ENCODE results near the gene ARHGEF18.
A peak's percentile ranks its signal among the peaks of the same experiment; 100 is the strongest.
"Not testable (repeated sequence)": the region's sequence is repeated elsewhere in the genome, so short reads cannot be mapped to it uniquely, and the experiment has no call there.

Gene ARHGEF18

DNA sequence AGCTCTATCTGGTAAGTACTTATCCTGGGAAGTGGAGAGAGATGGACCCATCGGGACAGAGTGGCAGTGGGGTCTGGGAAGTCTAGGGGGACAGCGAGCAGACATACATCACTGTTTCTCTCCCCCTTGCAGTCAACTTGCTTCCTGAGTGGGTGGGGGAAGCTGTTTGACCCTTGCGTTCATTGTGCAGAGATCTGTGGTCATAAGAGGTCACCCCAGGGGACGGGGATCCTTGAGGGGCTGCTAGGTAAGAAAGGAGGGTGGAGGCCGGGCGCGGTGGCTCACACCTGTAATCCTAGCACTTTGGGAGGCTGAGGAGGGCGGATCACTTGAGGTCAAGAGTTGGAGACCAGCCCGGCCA lies 474 bp downstream of the ARHGEF18 start:
- DNase-seq (ENCODE audit: low read depth): no peak

- DNase-seq (ENCODE audit: low read depth): peak; percentile 24
Observed at GRCh38 chr19:7349961-7350711, 1.4 kb downstream of the ARHGEF18 start.

DNA sequence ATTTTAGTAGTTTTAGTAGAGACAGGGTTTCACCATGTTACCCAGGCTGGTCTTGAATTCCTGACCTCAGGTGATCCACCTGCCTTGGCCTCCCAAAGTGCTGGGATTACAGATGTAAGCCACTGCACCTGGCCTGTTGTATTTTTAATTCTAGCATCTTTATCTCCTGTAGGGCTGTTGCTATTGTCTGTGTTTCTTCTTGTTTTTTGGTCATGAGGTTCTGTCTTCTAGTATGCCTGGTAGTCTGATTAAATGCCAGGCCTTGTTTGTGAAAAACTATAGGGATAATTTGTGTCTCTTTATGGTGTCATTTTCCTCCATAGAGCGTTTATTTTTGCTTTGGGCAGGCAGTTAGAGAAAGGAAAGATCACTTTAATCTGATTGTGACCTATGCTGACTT lies 3.1 kb downstream of the ARHGEF18 start:
- no peak for DNase-seq (ENCODE audit: low read depth)

DNA sequence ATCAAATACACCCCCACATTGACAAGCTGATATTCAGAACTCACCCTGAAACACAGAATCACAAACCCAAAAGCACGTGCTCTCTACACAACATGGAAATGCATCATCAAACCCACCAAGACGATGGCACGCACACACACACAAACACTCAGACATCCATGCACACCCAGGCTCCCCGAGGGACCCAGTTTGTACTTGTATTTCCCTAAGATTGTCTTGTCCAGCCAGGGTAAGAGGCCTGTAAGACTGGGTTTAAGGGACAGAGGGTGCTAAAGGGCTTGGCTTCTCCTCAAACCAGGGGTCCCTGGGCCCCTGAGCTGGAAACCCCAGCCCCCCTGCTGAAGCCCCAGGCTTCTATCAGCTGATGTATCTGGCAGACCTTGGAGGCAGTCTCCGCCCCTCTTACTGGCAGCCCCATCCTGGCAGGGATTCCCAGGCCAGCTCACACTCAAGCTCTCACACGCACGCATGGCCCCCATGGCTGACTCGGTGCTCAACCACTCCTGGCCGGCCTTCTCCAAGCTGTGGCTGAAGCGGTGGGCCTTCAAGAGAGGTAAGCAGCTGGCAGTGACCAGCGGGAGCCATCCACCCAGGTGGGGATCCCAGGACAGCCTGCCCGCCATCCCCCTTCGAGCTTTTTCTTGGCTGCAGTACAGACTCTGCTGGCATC lies 6.5 kb downstream of the ARHGEF18 start:
- no peak for DNase-seq (ENCODE audit: low read depth)

DNA sequence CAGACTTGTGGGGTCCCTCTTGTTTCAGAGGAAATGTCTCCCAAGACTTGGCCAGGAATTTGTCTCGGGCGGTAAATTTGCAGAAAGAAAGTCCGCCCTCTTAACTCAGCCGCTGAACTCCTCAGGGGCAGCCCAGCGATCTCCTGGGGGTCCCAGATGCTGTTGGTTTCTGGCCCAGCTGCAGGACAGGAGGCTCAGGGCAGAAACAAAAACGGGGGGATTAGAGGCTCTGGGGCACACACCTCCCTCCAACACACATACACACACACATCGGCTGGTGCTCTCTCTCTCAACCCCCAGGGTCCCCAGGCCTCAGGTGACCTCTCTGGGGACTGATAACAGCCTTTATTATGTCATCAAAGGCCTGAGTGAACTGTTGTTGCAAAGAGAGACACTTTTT lies 7.1 kb downstream of the ARHGEF18 start:
- no peak for DNase-seq (ENCODE audit: low read depth)

- DNase-seq (ENCODE audit: low read depth): no peak
Observed at GRCh38 chr19:7356899-7357627, 8.3 kb downstream of the ARHGEF18 start.

- no peak for DNase-seq (ENCODE audit: low read depth)
Observed at GRCh38 chr19:7358102-7358597, 9.4 kb downstream of the ARHGEF18 start.

GRCh38 chr19:7360393-7360984 lies 11.8 kb downstream of the ARHGEF18 start:
- no peak for DNase-seq (ENCODE audit: low read depth)

DNA sequence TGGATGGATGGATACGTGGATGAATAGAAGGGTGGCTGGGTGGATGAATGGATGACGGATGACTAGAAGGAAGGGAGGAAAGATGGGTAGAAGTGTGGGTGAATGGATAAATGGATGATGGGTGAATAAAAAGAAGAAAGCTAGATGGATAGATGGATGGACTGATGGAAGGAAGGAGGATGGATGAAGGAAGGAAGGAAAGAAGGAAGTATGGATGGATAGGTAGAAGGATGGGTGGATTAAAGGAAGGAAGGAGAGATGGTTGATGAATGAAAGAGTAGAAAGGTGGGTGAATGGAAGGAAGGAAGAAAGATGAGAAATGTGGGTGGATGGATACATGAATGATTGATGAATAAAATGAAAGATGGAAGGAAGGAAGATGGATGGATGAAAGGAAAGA lies 14.5 kb downstream of the ARHGEF18 start:
- DNase-seq (ENCODE audit: low read depth): no peak

DNA sequence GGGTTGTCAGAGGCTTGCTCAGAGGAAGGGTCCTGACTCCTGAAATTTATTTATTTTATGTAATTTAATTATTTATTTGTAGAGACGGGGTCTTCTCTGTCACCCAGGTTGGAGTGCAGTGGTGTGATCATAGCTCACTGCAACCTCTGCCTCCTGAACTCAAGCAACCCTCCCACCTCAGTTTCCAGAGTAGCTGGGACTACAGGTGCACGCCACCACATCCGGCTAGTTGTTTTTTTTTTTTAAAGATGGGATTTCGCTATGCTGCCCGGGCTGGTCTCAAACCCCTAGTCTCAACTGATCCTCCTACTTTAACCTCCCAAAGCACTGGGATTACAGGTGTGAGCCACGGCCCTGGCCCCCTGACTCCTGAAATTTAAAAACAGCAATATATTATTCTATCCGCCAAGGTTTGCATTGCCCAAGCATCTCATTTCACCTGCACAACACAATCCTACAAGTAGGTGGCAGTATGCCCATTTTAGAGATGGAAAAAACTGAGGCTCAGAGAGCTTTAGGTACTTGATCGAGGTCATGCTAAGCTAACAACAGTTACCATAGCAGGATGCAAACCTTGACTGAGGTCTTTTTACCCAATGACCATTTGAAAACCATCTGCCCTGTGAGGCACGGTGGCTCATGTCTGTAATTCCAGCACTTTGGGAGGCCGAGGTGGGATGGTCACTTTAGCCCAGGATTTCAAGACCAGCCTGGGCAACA lies 18.1 kb downstream of the ARHGEF18 start:
- no peak for DNase-seq (ENCODE audit: low read depth)

- no peak for DNase-seq (ENCODE audit: low read depth)
Observed at GRCh38 chr19:7368456-7368855, 19.7 kb downstream of the ARHGEF18 start.

DNA sequence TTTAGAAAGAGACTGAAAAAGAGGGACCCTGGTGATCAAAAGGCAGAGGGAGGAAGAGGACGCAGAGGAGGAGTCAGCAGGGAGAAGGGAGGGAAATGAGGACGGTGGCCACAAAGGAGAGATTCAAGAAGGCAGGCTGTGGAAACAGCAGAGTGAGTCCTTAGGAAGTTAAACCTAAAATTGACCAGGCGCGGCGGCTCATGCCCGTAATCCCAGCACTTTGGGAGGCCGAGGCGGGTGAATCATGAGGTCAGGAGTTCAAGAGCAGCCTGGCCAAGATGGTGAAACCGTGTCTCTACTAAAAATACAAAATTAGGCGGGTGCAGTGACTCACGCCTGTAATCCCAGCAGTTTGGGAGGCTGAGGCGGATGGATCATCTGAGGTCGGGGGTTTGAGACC lies 20.1 kb downstream of the ARHGEF18 start:
- DNase-seq (ENCODE audit: low read depth): not testable (repeated sequence)

DNA sequence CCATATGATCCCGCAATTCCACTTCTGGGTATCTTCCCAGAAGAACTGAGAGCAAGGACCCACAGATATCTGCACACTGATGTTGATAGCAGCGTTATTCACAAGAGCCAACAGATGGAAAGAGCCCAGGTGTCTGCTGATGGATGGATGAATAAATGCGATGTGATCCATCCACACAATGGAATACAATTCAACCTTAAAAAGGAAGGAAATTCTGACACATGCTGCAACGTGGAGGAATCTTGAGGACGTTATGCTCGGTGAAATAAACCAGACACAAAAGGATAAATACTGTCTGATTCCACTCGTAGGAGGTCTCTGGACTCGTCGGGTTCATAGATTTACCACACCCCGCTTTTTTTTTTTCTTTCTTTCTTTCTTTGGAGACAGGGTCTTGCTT lies 21.8 kb downstream of the ARHGEF18 start:
- DNase-seq (ENCODE audit: low read depth): no peak

- no peak for DNase-seq (ENCODE audit: low read depth)
Observed at GRCh38 chr19:7371001-7371400, 22.3 kb downstream of the ARHGEF18 start.

GRCh38 chr19:7372810-7373209 lies 24.1 kb downstream of the ARHGEF18 start:
- no peak for DNase-seq (ENCODE audit: low read depth)

DNA sequence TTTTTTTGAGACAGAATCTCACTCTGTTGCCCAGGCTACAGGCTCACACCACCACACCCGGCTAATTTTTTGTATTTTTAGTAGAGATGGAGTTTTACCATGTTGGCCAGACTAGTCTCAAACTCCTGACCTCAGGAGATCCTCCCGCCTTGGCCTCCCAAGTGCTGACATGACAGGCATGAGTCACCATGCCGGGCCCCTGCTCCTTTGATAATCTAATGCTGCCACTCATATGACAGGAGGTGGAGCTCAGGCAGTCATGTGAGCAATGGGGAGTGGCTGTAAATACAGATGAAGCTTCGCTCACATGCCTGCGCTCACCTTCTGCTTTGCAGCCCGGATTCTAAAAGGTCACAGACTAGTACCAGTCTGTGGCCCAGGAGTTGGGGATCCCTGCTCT lies 25.1 kb downstream of the ARHGEF18 start:
- no peak for DNase-seq (ENCODE audit: low read depth)

DNA sequence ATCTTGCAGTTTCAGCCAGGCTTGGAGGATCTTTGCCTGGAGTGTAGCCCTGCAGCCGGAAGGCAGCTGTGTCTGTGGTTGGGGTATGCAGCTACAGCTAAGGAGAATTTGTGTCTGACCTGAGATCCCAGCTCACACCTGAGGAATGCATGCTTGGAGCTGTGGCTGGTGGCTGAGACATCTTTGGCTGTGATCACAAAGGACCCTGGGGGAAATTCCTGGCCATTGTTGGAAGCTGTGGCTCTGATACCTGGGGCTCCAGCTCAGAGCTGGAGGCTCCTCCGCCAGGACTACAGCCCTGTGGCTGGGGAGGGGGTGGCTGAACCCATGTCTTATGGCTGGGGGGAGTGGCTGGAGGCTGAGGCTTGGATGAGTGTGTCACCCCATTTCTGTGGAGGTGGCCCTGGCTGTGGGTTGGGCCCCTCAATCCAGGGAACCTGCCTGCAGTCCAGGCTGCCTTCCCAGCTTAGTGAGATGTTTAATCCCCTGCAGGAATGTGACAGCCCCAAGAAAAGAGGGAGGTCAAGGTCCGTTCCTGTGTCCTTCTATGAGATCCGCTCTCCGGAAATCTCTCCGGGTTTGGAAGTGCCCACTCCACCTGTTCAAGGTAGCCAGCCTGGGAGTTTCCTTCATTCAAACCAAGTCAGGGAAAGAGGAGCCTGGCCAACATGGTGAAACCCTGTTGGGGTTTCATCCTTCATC lies 27.6 kb downstream of the ARHGEF18 start:
- no peak for DNase-seq (ENCODE audit: low read depth)

- DNase-seq (ENCODE audit: low read depth): no peak
Observed at GRCh38 chr19:7377196-7377595, 28.5 kb downstream of the ARHGEF18 start.

- DNase-seq (ENCODE audit: low read depth): no peak
Observed at GRCh38 chr19:7381073-7381390, 32.3 kb downstream of the ARHGEF18 start.

DNA sequence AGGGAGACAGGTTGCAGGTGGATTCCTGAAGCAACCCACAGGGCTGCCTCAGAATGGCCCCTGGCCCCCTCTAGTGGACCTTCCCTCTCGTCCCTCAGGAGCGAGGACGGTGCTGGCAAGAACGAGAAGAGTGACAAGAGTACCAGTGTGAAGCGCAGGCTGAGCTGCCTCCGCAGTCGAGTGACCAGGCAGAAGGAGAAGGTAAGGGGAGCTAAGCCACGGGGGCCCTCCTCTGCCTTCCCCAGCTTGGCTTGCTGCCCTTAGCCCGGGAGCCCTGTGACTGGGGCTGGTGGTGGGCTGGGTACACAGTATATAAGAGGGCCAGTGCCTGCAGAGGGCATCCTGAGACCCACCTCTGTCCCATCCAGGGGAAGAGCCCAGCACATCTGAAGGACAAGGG lies 34.0 kb downstream of the ARHGEF18 start:
- DNase-seq (ENCODE audit: low read depth): no peak

GRCh38 chr19:7383284-7383683 lies 34.5 kb downstream of the ARHGEF18 start:
- DNase-seq (ENCODE audit: low read depth): no peak

DNA sequence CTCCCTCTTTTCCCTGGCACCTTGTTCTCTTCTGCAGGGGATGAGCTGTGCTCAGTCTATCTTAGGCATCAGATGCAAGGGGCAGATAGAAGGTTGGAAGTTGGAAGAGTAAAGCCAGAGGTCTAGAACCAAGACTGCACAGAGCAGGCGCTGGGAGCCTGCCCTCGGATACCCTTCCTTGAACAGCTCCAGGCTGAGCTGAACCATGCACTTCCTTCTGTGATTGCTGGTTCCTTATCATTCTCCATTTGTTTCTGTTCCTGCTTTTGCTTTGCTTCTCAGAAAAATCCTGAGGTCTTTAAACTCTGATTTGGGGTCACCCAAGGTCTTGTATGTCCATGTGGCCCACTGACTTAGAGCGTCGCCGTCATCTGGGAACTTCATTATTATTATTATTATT lies 36.3 kb downstream of the ARHGEF18 start:
- no peak for DNase-seq (ENCODE audit: low read depth)
